Measurements from ENCODE around the gene VKORC1.

VKORC1 gene

GRCh38 chr16:31130336-31130891, 35.8 kb upstream of the VKORC1 start:
- no peak for DNase-seq (ENCODE audit: low read depth)

DNA sequence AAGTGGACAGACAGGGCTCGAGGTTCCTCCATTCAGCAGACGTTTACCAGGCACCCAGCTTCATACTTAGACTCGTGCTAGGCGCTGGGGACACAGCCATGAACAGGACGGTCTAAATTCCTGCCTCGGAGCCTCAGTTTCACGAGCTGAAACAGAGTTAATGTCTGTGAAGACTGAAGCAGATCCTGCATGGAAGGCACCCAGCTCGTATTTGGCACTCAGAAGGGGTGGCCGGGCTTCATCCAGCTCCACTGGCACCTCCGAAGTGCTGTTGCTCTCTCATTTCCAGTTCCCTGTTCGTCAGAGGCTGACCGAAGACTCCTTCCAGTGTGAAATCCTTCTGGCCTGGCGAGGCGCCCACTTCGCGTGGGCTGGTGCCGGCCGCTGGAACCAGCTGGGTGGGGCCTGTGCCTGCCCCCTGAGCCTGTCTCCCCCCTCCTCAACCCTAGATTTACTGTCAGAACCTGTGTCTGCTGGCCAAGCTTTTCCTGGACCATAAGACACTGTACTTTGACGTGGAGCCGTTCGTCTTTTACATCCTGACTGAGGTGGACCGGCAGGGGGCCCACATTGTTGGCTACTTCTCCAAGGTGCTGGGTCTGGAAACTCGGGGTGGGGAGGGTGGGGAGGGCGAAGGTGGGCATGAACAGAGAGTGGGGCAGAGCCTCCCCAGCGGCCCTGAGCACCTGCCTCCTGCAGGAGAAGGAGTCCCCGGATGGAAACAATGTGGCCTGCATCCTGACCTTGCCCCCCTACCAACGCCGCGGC, 35.2 kb upstream of the VKORC1 start:
- no peak for DNase-seq (ENCODE audit: low read depth)

DNA sequence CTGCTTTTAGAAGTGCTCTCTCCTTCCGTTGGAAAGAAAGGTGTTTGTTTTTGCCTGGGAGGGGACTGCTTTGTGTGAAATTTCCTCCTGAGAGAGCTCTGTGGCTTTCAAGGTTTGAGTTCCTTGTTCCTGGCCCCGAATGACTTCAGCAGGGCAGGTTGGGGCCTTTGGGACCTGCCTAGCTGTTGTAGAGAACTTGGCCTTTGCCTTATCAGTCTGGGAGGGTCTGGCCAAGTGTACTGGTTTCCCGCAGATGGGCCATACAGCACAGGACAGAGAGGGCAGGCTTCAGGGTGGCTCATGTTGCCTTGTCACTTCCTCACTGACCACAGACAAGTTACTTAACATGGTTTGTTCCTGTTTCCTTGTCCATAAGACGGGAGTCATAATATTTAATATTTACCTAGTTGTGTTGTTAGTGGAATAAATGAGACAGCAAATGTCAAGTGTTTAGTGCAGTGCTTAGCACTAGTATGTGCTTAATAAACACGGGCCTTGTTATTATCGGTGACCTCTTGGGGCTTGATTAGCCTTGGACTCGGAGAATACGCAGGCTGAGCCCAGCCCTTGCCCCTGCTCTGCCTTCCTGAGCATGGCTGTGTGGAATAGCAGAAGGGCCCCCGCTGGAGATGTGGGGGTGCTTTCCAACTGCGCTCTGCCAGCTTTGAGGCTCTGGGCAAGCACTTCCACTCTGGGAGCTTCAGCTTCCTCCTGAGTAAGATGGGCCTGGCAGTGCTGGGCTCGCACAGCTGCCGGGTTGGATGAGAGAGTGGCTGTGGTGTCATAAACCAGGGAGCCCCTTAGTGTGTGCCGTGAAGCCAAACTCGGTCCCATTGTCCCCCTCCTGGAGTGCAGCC, 34.3 kb upstream of the VKORC1 start:
- DNase-seq (ENCODE audit: low read depth) = no peak

- DNase-seq (ENCODE audit: low read depth) = no peak
Measured at GRCh38 chr16:31127182-31127581, 32.6 kb upstream of the VKORC1 start.

DNA sequence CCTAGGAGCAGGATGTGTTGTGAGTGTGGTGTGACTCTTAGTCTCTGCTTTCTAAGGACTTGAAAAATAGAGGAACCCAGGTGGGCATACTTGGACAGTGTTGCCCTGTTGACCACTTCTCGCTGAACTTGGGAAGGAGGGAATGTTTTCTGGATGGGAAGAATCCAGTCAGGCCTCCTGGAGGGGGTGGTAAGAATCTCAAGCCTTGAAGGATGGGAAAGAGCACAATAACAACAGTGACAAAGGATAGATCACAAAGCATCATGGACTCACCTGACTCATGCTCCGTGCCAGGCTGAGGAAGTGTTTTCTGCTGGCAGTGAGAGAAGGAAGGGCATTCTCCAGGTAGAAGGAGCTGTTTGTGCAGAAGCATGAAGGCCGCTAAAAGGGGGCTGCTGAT, 31.2 kb upstream of the VKORC1 start:
- DNase-seq (ENCODE audit: low read depth) = no peak

- DNase-seq (ENCODE audit: low read depth) = no peak
Measured at GRCh38 chr16:31120129-31120528, 25.5 kb upstream of the VKORC1 start.

DNA sequence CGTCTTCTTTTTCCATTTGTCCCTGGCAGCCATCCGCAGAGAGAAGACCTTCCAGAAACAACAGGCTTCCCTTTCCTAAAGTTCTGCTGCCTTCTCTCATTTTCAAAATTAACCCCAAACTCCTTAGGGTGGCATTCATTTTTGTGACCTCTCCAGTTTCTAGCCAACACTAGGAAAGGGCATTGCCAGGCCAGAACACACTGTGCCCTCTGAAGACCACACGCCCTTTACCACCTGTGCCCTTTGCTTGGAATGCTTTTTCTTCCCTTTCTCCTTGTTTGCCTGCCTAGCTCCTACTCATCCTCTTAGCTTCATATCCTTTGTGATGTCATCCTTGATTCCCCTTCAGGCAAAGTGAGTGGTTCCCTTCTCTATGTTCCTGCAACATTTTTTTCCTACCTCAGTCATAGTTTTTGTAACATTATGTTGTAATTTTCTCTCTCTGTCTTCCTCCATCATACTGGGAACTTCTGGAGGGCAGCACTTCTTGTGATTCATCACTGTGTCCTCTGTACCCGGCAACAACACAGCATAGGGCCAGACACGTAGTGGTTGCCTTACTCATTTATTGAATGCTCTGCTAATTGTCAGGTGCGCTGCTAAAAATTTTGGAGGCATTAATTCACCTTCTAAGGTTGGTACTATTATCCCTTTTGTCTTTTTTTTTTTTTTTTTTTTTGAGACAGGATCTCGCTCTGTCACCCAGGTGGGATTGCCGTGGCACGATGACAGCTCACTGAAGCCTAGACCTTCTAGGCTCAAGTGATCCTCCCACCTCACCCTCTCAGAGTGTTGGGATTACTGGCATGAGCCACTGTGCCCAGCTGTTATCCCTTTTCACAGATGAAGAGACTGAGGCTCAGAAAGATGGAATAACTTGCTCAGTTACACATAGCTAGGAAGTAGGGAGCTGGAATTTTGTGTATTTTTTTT, 23.9 kb upstream of the VKORC1 start:
- DNase-seq (ENCODE audit: low read depth) = no peak

- DNase-seq (ENCODE audit: low read depth) = peak; percentile 96
Measured at GRCh38 chr16:31117384-31118222, 23.0 kb upstream of the VKORC1 start, which contains the start of gene KAT8. Gene KAT8 (plus strand): TSS chr16:31117664. CDS start chr16:31117682, 18 bp downstream.

DNA sequence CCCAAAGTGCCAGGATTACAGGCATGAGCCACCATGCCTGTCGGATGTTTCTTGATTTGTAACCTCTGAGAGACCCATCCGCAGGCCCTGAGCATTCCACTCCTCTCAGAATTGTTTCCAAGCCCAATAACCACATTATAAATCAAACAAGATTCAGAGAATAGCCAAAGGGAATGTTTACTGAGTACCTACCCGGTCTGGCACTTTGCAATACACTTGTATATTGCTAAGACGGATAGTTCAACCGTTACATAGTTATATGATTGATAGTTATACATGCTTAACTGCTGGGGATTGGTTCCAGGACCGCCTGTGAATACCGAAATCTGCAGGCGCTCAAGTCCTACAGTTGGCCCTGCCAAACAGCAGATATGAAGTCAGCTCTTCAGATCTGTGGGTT, 19.9 kb upstream of the VKORC1 start:
- no peak for DNase-seq (ENCODE audit: low read depth)

DNA sequence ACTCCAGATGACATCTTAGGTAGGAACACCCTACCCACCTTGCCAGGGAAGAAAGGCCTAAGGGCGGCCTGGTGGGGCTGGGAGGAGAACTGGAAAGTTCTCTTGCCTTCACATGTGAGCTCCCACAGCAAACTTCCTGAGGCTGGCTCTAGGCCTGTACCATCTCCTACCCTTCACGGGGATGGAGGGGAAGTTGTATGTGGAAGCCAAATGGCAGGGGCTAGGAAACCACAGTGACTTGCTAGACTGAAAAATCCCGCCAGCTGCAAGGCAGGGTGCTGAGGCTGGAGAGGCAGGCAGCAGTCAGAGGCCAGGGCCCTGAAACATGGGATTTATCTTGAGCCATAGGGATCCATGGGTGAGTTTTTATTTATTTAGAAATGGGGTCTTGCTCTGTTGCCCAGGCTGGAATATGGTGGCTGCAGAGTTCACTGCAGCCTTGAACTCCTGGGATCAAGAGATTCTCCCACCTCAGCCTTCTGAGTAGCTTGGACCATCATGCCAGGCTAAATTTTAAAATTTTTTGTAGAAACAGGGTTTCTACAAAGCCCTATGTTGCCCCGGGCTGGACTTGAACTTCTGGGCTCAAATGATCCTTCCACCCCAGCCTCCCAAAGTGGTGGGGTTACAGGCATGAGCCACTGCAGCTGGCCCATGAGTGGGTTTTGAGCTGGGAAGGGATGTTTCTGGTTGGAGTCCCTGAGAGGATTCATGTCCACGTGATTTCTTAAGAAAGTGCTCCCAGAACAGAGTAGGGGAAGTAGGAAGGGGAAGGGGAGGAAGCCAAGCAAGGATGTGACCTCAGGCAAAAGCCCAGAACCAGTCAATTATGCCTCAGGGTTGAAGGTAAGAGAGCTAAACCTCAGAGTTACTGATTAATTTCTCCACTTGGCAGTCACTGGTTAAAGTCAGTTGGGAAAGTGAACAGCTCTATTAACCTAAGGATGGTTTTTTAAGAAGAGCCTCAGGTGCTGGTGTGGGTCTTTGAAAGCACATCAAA, 18.8 kb upstream of the VKORC1 start:
- no peak for DNase-seq (ENCODE audit: low read depth)

- DNase-seq (ENCODE audit: low read depth) = no peak
Measured at GRCh38 chr16:31112711-31113110, 18.1 kb upstream of the VKORC1 start.

DNA sequence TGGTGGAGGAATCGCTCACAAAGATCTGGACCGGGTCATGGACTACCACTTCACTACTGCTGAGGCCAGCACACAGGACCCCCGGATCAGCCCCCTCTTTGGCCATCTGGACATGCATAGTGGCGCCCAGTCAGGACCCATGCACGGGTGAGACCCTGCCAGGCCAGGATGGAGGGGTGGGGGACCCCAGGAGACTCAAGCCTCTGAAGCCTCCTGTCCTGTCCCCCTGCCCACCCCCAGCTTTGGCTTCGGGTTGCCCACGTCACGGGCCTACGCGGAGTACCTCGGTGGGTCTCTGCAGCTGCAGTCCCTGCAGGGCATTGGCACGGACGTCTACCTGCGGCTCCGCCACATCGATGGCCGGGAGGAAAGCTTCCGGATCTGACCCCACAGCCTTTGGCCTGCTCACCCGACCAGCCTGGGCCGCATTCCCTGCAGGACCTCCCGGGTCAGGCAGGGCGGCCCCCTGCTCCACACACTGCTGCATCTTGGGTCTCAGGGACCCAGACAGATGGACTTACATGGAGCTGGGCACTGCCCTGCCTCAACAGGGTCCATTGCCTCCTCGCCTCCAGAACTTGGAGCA, 17.4 kb upstream of the VKORC1 start:
- DNase-seq (ENCODE audit: low read depth) = no peak

DNA sequence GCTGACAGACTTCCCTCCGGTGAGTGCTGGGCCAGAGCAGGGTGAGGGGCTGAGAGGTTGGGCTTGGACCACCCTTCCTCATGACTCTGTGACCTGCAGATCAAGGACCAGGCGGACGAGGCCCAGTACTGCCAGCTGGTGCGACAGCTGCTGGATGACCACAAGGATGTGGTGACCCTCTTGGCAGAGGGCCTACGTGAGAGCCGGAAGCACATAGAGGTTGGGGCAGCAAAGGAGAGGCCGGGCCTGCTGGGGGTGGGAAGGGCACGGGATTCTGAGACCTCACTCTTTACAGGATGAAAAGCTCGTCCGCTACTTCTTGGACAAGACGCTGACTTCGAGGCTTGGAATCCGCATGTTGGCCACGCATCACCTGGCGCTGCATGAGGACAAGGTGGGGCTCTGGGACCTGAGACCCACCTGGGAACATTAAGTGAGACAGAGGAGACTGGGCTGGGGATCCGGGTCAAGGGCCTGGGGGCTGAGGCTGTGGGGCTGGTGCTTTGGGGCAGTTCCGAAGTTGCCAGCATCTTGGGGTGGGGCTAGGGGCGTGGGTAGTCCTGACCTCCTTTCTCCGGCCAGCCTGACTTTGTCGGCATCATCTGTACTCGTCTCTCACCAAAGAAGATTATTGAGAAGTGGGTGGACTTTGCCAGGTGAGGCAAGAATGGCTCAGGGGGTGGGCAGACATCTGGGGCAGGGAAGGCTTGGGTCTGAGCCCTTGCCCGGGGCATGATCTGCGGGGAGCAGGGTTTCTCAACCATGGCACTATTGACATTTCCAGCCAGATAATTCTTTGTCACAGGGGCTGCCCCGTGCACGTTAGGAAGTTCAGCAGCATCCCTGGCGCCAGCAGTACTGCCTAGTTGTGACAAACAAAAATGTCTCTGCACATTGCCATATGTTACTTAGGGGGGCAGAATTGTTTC, 15.8 kb upstream of the VKORC1 start:
- no peak for DNase-seq (ENCODE audit: low read depth)

GRCh38 chr16:31109622-31110021, 15.0 kb upstream of the VKORC1 start:
- no peak for DNase-seq (ENCODE audit: low read depth)

GRCh38 chr16:31108794-31109558, 14.4 kb upstream of the VKORC1 start:
- no peak for DNase-seq (ENCODE audit: low read depth)

DNA sequence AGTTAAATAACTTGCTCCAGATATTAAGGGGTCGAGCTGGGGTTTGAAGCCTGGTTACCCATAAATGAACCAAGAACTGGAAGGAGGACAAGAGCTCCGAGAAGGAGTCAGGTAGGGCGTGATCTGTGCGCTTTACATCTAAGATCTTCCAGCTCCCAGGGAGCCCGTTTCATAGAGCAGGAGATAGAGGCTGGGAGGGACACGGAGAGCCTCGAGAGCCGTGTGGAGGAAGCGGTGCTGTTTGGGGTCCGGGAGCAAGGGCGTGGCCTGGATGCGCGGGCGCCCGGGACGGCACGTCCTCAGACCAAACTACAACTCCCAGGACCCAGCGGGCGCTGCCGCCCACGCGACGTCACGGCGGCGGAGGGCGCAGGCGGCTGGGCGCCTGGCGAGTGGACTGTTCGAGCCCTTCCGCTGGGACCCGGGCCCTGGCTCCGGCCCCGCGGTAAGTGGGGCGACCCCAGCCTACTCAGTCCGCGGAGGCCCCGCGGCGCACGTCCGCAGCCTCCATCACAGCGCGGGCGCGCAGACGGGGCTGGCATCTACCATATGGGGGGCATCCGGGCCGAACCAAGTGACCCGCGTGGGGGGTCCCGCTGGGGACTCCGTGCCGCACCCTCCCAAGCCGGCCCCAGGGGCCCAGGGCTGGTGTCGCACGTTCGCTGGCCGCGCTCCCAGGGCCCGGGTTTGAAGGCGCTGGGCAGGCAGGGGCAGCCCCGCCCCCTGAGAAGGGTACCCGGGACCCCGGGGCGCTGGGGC, 13.6 kb upstream of the VKORC1 start, which contains the start of gene BCKDK:
Gene BCKDK, plus strand, starts transcription at position 352 of the 759 bp plus-strand sequence. CDS start 838 bp downstream, outside the sequence.
- DNase-seq (ENCODE audit: low read depth) = peak; percentile 53
